NCI-H2196 (cell line): ENCODE data around the gene MANBA.

ENCODE experiments used
- DNase-seq: peaks from one replicate; lab custom pipeline; 2025; ENCODE audit not compliant: unreplicated experiment; lab: John Stamatoyannopoulos, UW

The MANBA gene

GRCh38 chr4:102683881-102684609 lies 76.7 kb downstream of the MANBA start:
- DNase-seq: no peak

GRCh38 chr4:102678695-102679335 lies 82.0 kb downstream of the MANBA start:
- DNase-seq: no peak

GRCh38 chr4:102678107-102678506 lies 82.7 kb downstream of the MANBA start:
- DNase-seq: no peak

GRCh38 chr4:102675141-102675540 lies 85.6 kb downstream of the MANBA start:
- DNase-seq: no peak

GRCh38 chr4:102667001-102667400 lies 93.8 kb downstream of the MANBA start:
- DNase-seq: no peak

- no peak for DNase-seq
Measured at GRCh38 chr4:102665527-102665926, 95.2 kb downstream of the MANBA start.

- DNase-seq: no peak
Measured at GRCh38 chr4:102663073-102663472, 97.7 kb downstream of the MANBA start.

GRCh38 chr4:102657206-102657605 lies 103.6 kb downstream of the MANBA start:
- no peak for DNase-seq

GRCh38 chr4:102647117-102647516 lies 113.7 kb downstream of the MANBA start:
- no peak for DNase-seq

- DNase-seq: no peak
Measured at GRCh38 chr4:102642631-102643298, 118.0 kb downstream of the MANBA start.

- no peak for DNase-seq
Measured at GRCh38 chr4:102641793-102642192, 119.0 kb downstream of the MANBA start.

- DNase-seq: no peak
Measured at GRCh38 chr4:102640669-102641068, 120.1 kb downstream of the MANBA start.

GRCh38 chr4:102639598-102639997 lies 121.2 kb downstream of the MANBA start:
- DNase-seq: no peak

GRCh38 chr4:102638621-102639020 lies 122.1 kb downstream of the MANBA start:
- no peak for DNase-seq

- DNase-seq: no peak
Measured at GRCh38 chr4:102637391-102637790, 123.4 kb downstream of the MANBA start.

- no peak for DNase-seq
Measured at GRCh38 chr4:102633100-102633499, 127.7 kb downstream of the MANBA start.

GRCh38 chr4:102632241-102633065 lies 128.3 kb downstream of the MANBA start:
- no peak for DNase-seq

- DNase-seq: no peak
Measured at GRCh38 chr4:102631616-102632015, 129.2 kb downstream of the MANBA start.

- DNase-seq: no peak
Measured at GRCh38 chr4:102629673-102630072, 131.1 kb downstream of the MANBA start.

GRCh38 chr4:102627831-102628523 lies 132.8 kb downstream of the MANBA start:
- DNase-seq: no peak
